ENCODE measurements around the gene SNRPD2.

Gene SNRPD2

DNA sequence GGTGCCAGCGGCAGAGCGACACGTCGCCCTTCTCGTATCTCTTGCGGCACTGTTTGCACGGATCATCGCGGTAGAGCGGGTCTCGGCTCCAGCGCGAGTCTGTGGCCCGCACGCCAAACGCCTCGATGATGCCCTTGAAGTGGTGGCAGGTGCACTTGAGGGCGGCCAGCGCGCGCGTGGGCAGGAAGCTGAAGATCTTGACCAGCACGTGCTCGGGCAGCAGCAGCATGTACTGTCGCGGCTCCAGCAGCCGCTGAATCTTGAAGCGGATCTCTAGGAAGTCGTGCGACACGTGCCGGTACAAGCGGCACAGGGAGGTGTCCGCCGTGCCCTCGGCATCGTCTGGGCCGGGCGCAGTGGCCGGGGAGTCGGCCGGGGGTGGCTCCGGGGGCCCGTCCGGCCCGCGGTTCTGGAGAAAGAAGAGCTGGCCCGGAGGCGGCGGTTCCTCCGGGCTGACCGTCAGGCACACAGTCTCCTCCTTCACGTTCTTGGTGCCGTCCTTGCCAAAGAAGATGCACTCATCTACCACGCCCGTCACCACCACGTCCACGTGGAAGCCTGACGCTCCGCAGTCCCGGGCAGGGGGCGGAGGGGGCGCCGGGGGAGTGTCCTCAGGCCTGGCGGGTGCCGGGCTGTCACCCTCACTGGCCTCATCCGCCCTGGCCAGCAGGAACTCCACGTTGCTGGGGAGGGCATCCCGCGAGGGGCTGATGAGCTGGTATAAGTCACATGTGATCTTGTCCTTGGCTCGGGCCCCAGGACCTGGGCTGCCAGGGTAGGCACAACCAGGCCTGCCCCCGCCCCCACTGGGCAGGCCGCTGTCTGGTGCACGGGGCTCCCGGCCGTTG, 20.3 kb upstream of the SNRPD2 start:
- H2AFZ ChIP-seq (ENCODE audit: low read depth, low read length), result no peak overlapping the region
- H3K27ac ChIP-seq (ENCODE audit: low read length), result no peak overlapping the region
- no peak overlapping the region for H3K4me3 ChIP-seq (ENCODE audit: low read depth in 1 of 2, low read length in 2 of 2)
- TF ChIP-seq EZH2 (IDR thresholded peaks at IDR 0.05; ENCODE audit: borderline replicate concordance, low read depth, low read length, severe bottlenecking), result no peak
- TF ChIP-seq, protein P1, sequence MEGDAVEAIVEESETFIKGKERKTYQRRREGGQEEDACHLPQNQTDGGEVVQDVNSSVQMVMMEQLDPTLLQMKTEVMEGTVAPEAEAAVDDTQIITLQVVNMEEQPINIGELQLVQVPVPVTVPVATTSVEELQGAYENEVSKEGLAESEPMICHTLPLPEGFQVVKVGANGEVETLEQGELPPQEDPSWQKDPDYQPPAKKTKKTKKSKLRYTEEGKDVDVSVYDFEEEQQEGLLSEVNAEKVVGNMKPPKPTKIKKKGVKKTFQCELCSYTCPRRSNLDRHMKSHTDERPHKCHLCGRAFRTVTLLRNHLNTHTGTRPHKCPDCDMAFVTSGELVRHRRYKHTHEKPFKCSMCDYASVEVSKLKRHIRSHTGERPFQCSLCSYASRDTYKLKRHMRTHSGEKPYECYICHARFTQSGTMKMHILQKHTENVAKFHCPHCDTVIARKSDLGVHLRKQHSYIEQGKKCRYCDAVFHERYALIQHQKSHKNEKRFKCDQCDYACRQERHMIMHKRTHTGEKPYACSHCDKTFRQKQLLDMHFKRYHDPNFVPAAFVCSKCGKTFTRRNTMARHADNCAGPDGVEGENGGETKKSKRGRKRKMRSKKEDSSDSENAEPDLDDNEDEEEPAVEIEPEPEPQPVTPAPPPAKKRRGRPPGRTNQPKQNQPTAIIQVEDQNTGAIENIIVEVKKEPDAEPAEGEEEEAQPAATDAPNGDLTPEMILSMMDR (IDR thresholded peaks at IDR 0.05; ENCODE audit: borderline replicate concordance, extremely low read depth, low read length, poor library complexity, severe bottlenecking), result no peak
- no peaks in the 10 kb centered on the region for H3K27me3 ChIP-seq (ENCODE audit: insufficient read depth, low read length, poor library complexity)
- no peak for DNase-seq
- ATAC-seq (ENCODE audit: insufficient read depth, low read depth), result no peak
- no peak overlapping the region for H3K9ac ChIP-seq (ENCODE audit: low read depth, low read length)
- H3K9me3 ChIP-seq (ENCODE audit: insufficient read depth, low read length, severe bottlenecking), result no peaks in the 10 kb centered on the region
- peaks cover 36% of the 10 kb centered on the region for H3K36me3 ChIP-seq (ENCODE audit: insufficient read depth, low read length)
- H4K20me1 ChIP-seq (ENCODE audit: insufficient read depth, low read length), result peaks cover 24% of the 10 kb centered on the region
- H3K4me1 ChIP-seq (ENCODE audit: insufficient read depth, low read length), result peaks cover 10% of the 10 kb centered on the region
- peaks cover 69% of the 10 kb centered on the region for H3K79me2 ChIP-seq (ENCODE audit: insufficient read depth, low read length)
- H3K4me2 ChIP-seq (ENCODE audit: insufficient read depth, low read length), result no peak overlapping the region

DNA sequence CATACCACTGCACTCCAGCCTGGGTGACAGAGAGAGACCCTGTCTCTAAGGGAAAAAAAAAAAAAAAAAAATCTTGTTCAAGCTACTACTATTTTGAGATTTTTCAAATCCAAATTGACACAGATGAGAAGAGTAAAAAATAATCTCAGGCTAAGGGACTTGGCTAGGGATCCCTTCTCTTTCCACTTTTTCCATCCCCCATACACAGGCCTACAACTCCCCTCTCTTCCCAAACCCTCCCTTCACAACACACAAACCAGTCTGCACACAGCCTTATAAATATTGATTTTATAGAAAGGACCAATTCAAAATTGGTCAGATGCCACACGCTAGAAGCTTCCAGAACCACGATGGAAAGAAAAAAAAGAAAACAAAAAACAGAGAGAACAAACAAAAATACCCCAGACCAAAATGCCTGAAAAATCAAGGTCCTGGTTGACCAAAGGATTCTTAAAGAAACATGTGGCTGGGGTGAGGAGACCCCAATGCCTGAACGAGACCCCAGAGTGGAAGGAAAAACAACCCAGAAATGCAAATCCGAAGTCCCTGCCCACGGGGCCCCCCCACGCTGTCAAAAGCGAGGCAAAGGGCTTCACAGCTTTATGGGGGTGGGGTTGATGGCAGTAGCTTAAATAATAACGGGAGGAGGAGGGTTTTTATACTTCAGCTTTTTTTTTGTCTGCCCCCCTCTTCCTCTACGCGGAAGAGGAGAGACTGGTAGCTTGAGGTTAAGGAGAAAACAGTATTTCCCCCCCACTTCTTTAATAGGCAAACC, 18.8 kb upstream of the SNRPD2 start:
- DNase-seq (no peak), ATAC-seq (ENCODE audit: insufficient read depth, low read depth) (no peak)
- Histone ChIP-seq H3K27ac (ENCODE audit: low read length) (no peak overlapping the region), H3K4me3 (ENCODE audit: low read depth in 1 of 2, low read length in 2 of 2) (no peak overlapping the region), H3K36me3 (ENCODE audit: insufficient read depth, low read length) (peaks cover 36% of the 10 kb centered on the region), H2AFZ (ENCODE audit: low read depth, low read length) (no peak overlapping the region), H3K79me2 (ENCODE audit: insufficient read depth, low read length) (peaks cover 54% of the 10 kb centered on the region), H4K20me1 (ENCODE audit: insufficient read depth, low read length) (peaks cover 24% of the 10 kb centered on the region), H3K27me3 (ENCODE audit: insufficient read depth, low read length, poor library complexity) (no peaks in the 10 kb centered on the region), H3K4me2 (ENCODE audit: insufficient read depth, low read length) (no peak overlapping the region), H3K4me1 (ENCODE audit: insufficient read depth, low read length) (no peaks in the 10 kb centered on the region; the same call in 1 of the 2 replicates), H3K9ac (ENCODE audit: low read depth, low read length) (no peak overlapping the region), H3K9me3 (ENCODE audit: insufficient read depth, low read length, severe bottlenecking) (no peaks in the 10 kb centered on the region)
- TF ChIP-seq, protein P1 (IDR thresholded peaks at IDR 0.05; ENCODE audit: borderline replicate concordance, extremely low read depth, low read length, poor library complexity, severe bottlenecking), result no peak
- TF ChIP-seq EZH2 (IDR thresholded peaks at IDR 0.05; ENCODE audit: borderline replicate concordance, low read depth, low read length, severe bottlenecking), result no peak

DNA sequence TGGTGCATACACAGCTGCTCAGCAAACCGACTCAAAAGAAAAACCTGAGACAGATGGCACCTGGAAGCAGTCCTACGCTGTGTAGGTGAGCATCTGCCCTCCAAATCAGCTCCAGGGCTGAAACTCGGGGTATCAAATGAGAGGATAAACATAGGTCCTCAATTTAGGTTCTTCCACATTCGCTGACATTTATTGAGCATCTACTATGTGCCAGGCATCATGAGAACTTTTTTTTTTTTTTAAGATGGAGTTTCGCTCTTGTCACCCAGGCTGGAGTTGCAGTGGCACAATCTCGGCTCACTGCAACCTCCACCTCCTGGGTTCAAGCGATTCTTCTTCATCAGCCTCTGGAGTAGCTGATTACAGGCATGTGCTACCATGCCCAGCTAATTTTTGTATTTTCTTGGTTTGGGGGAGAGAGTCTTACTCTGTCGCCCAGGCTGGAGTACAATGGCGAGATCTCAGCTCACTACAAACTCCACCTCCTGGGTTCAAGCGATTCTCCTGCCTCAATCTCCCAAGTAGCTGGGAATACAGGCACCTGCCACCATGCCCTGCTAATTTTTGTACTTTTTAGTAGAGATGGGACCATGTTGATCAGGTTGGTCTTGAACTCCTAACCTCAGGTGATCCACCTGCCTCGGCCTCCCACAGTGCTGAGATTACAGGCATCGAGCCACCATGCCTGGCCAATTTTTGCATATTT, 14.1 kb upstream of the SNRPD2 start:
- DNase-seq, result no peak
- peaks cover 9% of the 10 kb centered on the region; the same call in 1 of the 2 replicates for H3K79me2 ChIP-seq (ENCODE audit: insufficient read depth, low read length)
- no peaks in the 10 kb centered on the region for H3K4me1 ChIP-seq (ENCODE audit: insufficient read depth, low read length)
- H3K9me3 ChIP-seq (ENCODE audit: insufficient read depth, low read length, severe bottlenecking), result no peaks in the 10 kb centered on the region
- H3K27ac ChIP-seq (ENCODE audit: low read length), result no peak overlapping the region
- TF ChIP-seq EZH2 (IDR thresholded peaks at IDR 0.05; ENCODE audit: borderline replicate concordance, low read depth, low read length, severe bottlenecking), result no peak
- TF ChIP-seq, protein P1 (IDR thresholded peaks at IDR 0.05; ENCODE audit: borderline replicate concordance, extremely low read depth, low read length, poor library complexity, severe bottlenecking), result no peak
- no peak overlapping the region for H2AFZ ChIP-seq (ENCODE audit: low read depth, low read length)
- H3K9ac ChIP-seq (ENCODE audit: low read depth, low read length), result no peak overlapping the region
- no peak; the same call in 2 of the 3 replicates for ATAC-seq (ENCODE audit: insufficient read depth, low read depth)
- H3K27me3 ChIP-seq (ENCODE audit: insufficient read depth, low read length, poor library complexity), result no peaks in the 10 kb centered on the region
- peaks cover 34% of the 10 kb centered on the region for H3K36me3 ChIP-seq (ENCODE audit: insufficient read depth, low read length)
- peaks cover under 1% of the 10 kb centered on the region; the same call in 1 of the 2 replicates for H4K20me1 ChIP-seq (ENCODE audit: insufficient read depth, low read length)
- H3K4me2 ChIP-seq (ENCODE audit: insufficient read depth, low read length), result no peak overlapping the region
- no peak overlapping the region for H3K4me3 ChIP-seq (ENCODE audit: low read depth in 1 of 2, low read length in 2 of 2)

All from DND-41 (cell line).